ENCODE measurements around the gene PIPOX.

DNA sequence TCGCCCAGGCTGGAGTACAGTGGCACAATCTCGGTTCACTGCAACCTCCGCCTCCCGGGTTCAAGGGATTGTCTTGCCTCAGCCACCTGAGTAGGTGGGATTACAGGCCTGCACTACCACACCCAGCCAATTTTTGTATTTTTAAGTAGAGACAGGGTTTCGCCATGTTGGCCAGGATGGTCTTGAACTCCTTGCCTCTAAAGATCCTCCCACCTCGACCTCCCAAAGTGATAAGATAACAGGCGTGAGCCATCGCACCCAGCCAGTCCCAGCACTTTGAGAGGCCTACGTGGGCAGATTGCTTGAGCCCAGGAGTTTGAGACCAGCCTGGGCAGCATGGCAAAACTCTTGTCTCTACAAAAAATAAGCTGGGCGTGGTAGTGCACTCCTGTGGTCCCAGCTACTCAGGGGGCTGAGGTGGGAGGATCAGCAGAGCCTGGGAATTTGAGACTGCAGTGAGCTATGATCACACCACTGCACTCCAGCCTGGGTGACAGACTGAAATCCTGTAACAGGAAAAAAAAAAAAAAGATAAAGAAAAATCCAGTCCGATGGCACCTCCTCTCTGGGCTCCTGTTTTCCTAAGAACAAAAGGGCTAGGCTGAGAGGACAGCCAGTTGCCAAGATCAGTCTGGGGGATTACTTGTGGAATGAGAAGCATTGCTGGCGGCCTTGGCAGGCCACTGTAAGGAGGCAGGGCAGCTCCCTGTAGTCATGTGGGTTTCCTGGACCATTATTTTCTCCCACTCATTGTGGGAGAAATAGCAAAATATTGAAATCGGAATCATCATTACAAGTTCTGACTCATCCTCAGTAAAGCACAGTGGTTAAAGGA is 3.0 kb upstream of the PIPOX start:
- TF ChIP-seq, protein P1, sequence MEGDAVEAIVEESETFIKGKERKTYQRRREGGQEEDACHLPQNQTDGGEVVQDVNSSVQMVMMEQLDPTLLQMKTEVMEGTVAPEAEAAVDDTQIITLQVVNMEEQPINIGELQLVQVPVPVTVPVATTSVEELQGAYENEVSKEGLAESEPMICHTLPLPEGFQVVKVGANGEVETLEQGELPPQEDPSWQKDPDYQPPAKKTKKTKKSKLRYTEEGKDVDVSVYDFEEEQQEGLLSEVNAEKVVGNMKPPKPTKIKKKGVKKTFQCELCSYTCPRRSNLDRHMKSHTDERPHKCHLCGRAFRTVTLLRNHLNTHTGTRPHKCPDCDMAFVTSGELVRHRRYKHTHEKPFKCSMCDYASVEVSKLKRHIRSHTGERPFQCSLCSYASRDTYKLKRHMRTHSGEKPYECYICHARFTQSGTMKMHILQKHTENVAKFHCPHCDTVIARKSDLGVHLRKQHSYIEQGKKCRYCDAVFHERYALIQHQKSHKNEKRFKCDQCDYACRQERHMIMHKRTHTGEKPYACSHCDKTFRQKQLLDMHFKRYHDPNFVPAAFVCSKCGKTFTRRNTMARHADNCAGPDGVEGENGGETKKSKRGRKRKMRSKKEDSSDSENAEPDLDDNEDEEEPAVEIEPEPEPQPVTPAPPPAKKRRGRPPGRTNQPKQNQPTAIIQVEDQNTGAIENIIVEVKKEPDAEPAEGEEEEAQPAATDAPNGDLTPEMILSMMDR (IDR thresholded peaks at IDR 0.05), result no peak
- no peak for TF ChIP-seq POLR2A (IDR thresholded peaks at IDR 0.05)

Data from right lobe of liver (tissue), 4 donors.